Upper lobe of right lung (tissue), 1 donor: ENCODE results near the gene HNF4A. TPM values are rescaled to one million over a fixed set of nuclear protein-coding genes. Genes with fewer than 3 reads are reported as not detected.

ENCODE experiments used
- ATAC-seq: fragments of 200-7000 bp; cut with Tn5 transposase; one replicate; pipeline ENCODE4 v1.9.1; 2020; ENCODE audit warnings: mild to moderate bottlenecking, moderate library complexity
- DNase-seq: peaks from one replicate; pipeline ENCODE4 v3.0.0-alpha.2; 2020
- H3K27ac ChIP-seq: fragments of 200-600 bp; one replicate; pipeline ENCODE4 v1.8.0; 2022
- H3K27me3 ChIP-seq: fragments of 200-600 bp; one replicate; pipeline ENCODE4 v1.8.0; 2022; ENCODE audit warnings: mild to moderate bottlenecking
- H3K36me3 ChIP-seq: fragments of 200-600 bp; one replicate; pipeline ENCODE4 v1.8.0; 2022
- H3K4me1 ChIP-seq: fragments of 200-600 bp; one replicate; pipeline ENCODE4 v1.8.0; 2022
- H3K4me3 ChIP-seq: fragments of 200-600 bp; one replicate; pipeline ENCODE4 v1.8.0; 2022; ENCODE audit warnings: mild to moderate bottlenecking
- H3K9me3 ChIP-seq: fragments of 200-600 bp; one replicate; pipeline ENCODE4 v1.8.0; 2022
- intact Hi-C: fragments of 100-400 bp; cut with DNase I; formaldehyde crosslinking; loops from one replicate; pipeline ENCODE4 v1.11.0; 2022
- total RNA-seq: library from RNA; stranded (reverse); fragmentation: NEBNext Ultra II Directional; extraction: Animal tissue kit (Norgen Biotek cat#: 25700); gene quantifications from one replicate; pipeline ENCODE4 v1.2.1, GENCODE V29; 2021
- TF ChIP-seq, protein P1 (sequence below): fragments of 200-600 bp; IDR thresholded peaks from one replicate; pipeline ENCODE4 v1.8.0; 2022; ENCODE audit warnings: antibody characterized with exemption
- donor health status: DM: no; HTN: yes; CAD: no; lungs with severe emphysema.

The HNF4A gene
- total RNA-seq, 1 donor from 2014 or later: 0.20 TPM

DNA sequence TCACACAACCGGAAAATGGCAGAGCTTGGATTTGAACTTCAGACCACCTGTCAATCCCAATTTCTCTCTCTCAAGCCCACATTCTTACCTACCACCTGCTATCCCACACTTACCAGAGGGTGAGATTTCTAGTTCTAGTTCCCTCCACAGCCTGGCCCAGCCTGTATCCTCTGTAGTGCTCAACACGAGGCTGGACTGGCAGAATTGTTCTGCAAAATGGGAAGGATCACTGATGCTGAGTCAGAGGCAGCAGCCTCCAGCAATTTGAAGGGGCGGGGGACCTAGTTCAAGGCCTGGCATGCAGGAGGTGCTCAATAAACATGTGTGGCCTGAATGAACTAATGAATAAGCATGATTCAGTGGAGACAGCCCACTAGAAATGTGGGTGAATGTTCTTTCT lies 66.6 kb downstream of the HNF4A start:
- intact Hi-C loops: no loop called here
- peak; percentile 27 for ATAC-seq
- TF ChIP-seq, protein P1, sequence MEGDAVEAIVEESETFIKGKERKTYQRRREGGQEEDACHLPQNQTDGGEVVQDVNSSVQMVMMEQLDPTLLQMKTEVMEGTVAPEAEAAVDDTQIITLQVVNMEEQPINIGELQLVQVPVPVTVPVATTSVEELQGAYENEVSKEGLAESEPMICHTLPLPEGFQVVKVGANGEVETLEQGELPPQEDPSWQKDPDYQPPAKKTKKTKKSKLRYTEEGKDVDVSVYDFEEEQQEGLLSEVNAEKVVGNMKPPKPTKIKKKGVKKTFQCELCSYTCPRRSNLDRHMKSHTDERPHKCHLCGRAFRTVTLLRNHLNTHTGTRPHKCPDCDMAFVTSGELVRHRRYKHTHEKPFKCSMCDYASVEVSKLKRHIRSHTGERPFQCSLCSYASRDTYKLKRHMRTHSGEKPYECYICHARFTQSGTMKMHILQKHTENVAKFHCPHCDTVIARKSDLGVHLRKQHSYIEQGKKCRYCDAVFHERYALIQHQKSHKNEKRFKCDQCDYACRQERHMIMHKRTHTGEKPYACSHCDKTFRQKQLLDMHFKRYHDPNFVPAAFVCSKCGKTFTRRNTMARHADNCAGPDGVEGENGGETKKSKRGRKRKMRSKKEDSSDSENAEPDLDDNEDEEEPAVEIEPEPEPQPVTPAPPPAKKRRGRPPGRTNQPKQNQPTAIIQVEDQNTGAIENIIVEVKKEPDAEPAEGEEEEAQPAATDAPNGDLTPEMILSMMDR: no peak
- peaks cover 8% of the 10 kb centered on the region for H3K27me3 ChIP-seq
- H3K27ac ChIP-seq: no peak overlapping the region
- H3K9me3 ChIP-seq: no peaks in the 10 kb centered on the region
- no peak overlapping the region for H3K4me3 ChIP-seq
- no peaks in the 10 kb centered on the region for H3K4me1 ChIP-seq
- no peaks in the 10 kb centered on the region for H3K36me3 ChIP-seq
- DNase-seq: no peak

DNA sequence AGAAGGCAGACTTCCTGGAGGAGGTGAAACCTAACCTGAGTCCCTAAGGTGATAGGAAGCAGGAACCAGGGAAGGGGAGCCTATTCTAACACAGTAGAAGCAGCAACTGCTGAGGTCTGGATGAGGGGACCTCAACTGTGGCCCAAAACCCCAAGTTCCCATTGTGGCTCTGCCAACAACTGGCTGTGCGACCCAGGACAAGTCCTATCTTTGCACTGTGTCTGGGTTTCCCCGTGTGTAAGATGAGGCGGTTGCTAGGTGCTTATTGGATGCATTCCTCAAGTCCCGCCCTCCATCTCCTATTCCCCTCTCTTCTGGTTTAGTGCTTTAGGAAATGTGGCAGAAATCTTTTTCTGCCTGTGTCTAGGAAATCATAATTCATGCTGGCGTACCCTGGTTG lies 68.0 kb downstream of the HNF4A start:
- Histone ChIP-seq H3K27ac (no peak overlapping the region), H3K36me3 (no peaks in the 10 kb centered on the region), H3K27me3 (peaks cover 8% of the 10 kb centered on the region), H3K4me1 (no peaks in the 10 kb centered on the region), H3K9me3 (no peaks in the 10 kb centered on the region), H3K4me3 (no peak overlapping the region)
- intact Hi-C loops: no loop called here
- DNase-seq (no peak), ATAC-seq (no peak)
- TF ChIP-seq, protein P1: no peak

DNA sequence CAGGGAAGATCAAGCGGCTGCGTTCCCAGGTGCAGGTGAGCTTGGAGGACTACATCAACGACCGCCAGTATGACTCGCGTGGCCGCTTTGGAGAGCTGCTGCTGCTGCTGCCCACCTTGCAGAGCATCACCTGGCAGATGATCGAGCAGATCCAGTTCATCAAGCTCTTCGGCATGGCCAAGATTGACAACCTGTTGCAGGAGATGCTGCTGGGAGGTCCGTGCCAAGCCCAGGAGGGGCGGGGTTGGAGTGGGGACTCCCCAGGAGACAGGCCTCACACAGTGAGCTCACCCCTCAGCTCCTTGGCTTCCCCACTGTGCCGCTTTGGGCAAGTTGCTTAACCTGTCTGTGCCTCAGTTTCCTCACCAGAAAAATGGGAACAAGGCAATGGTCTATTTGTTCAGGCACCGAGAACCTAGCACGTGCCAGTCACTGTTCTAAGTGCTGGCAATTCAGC lies 68.6 kb downstream of the HNF4A start:
- Histone ChIP-seq H3K4me3 (no peak overlapping the region), H3K4me1 (no peaks in the 10 kb centered on the region), H3K9me3 (no peaks in the 10 kb centered on the region), H3K27me3 (peaks cover 8% of the 10 kb centered on the region), H3K36me3 (no peaks in the 10 kb centered on the region), H3K27ac (no peak overlapping the region)
- TF ChIP-seq, protein P1: no peak
- intact Hi-C loops: no loop called here
- ATAC-seq (no peak), DNase-seq (no peak)

DNA sequence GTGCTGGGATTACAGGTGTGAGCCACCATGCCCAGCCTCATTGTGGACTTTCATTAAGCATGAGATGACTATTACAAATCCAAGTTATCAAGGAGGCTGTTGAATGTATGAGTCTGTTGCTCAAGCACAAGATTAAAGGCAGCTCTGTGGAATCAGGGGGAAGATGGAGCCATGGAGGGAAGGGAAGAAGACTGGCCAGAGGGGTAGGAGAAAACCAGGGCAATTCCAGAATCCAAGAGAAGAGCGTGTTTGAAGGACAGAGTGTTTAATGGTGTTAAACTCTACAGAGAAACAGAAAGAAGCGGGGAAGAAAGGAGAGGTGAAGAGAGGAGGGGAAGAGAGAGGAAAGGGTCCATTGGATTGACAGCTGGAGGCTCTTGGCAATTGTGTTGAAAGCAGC lies 70.4 kb downstream of the HNF4A start:
- TF ChIP-seq, protein P1: no peak
- Histone ChIP-seq H3K4me1 (no peaks in the 10 kb centered on the region), H3K27ac (no peak overlapping the region), H3K27me3 (peaks cover 8% of the 10 kb centered on the region), H3K4me3 (no peak overlapping the region), H3K9me3 (no peaks in the 10 kb centered on the region), H3K36me3 (no peaks in the 10 kb centered on the region)
- intact Hi-C loops: no loop called here
- ATAC-seq (no peak), DNase-seq (no peak)

DNA sequence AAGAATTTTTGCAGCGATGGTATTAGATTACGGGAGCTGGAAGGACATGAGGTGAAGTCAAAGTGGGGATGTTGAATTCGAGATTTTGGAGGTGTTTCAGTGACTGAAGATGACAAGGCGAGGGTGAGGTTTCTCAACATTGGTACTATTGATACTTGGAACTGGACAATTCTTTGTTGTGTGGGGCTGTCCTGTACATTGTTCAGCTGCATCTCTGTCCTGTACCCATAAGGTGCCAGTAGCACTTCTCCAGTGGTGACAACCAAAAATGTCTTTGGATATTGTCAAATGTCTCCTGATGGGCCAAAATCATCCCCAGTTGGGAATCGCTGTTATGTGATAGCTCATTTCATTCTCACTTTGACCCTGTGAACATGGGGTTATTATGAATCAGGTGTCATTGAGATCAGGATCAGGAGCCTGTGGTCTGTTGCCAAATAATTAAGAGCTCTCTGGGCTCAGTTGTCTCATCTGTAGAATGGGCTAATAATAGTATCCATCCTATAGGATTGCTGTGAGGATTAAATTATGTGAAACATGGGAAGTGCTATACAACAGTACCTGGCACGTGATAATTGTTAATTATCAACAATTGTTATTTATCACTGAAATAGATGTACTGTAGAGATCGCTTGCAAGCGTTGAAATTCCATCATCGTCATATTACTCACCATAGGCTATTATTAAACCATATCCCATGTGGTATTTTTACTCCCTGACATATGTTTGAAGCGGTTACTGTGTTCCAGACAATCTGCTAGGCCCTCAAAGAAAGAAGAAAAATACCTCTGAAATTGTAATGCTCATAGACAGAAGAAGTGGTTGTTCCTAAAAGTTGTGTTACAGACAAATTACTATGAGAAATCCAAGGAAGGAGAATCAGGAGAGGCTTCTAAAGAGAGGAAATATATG lies 71.6 kb downstream of the HNF4A start:
- ATAC-seq (no peak), DNase-seq (no peak)

More for the DNA sequence above, 71.6 kb downstream of the HNF4A start:
- H3K36me3 ChIP-seq: no peaks in the 10 kb centered on the region
- no peaks in the 10 kb centered on the region for H3K4me1 ChIP-seq
- no peak overlapping the region for H3K27ac ChIP-seq
- H3K9me3 ChIP-seq: no peaks in the 10 kb centered on the region
- H3K4me3 ChIP-seq: no peak overlapping the region
- TF ChIP-seq, protein P1: no peak
- H3K27me3 ChIP-seq: peaks cover 11% of the 10 kb centered on the region
- intact Hi-C loops: no loop called here
